OCI-LY7 (cell line): Measurements from ENCODE around the gene TMEM61. TPM values are rescaled to one million over a fixed set of nuclear protein-coding genes. Genes with fewer than 3 reads are reported as not detected.

ENCODE experiments used
- BruUV-seq: library from RNA; stranded (reverse); fragments of 400-500 nt; replicated peaks from 2 replicates; lab custom pipeline; 2021; lab: Mats Ljungman, UMichigan
- CTCF ChIA-PET: fragments of 300-600 bp; sonication (Branson Sonifier 250); formaldehyde crosslinking; loops from one replicate; lab custom pipeline; 2022; ENCODE audit warnings: antibody characterized with exemption; ENCODE audit not compliant: unreplicated experiment; lab: Charles Lee
- POLR2A ChIA-PET: fragments of 300-600 bp; sonication (Branson Sonifier 250); formaldehyde crosslinking; loops from one replicate; lab custom pipeline; 2022; ENCODE audit warnings: antibody characterized with exemption; lab: Charles Lee
- DNase-seq: peaks from one replicate; pipeline ENCODE4 v3.0.0-alpha.2; 2015; ENCODE audit warnings: low spot score
- H2AFZ ChIP-seq: fragments of 200-600 bp; sonication (generic), shearing (Covaris generic); 2 replicates; pipeline ENCODE4 v1.6.1; 2014; ENCODE audit warnings: mild to moderate bottlenecking, antibody characterized with exemption, low read length, moderate library complexity
- H3K27ac ChIP-seq: fragments of 200-600 bp; sonication (generic); 2 replicates; pipeline ENCODE4 v1.5.1; 2014; ENCODE audit warnings: mixed run types, low read depth, mild to moderate bottlenecking, moderate library complexity, low read length, inconsistent platforms; ENCODE audit not compliant: poor library complexity, severe bottlenecking
- H3K36me3 ChIP-seq: fragments of 200-600 bp; sonication (generic); 2 replicates; pipeline ENCODE4 v1.6.1; 2014; ENCODE audit warnings: mild to moderate bottlenecking, antibody characterized with exemption, low read length, moderate library complexity, mixed read lengths; ENCODE audit not compliant: insufficient read depth
- H3K4me1 ChIP-seq: fragments of 200-600 bp; sonication (generic); 2 replicates; pipeline ENCODE4 v1.5.1; 2014; ENCODE audit warnings: mild to moderate bottlenecking, low read length; ENCODE audit not compliant: insufficient read depth, poor library complexity, severe bottlenecking
- H3K4me2 ChIP-seq: fragments of 200-600 bp; sonication (generic); 2 replicates; pipeline ENCODE4 v1.6.1; 2014; ENCODE audit warnings: mild to moderate bottlenecking, low read length
- H3K4me3 ChIP-seq: fragments of 200-600 bp; sonication (generic); 2 replicates; pipeline ENCODE4 v1.5.1; 2014; ENCODE audit warnings: mild to moderate bottlenecking, low read depth, low read length; ENCODE audit not compliant: poor library complexity, severe bottlenecking
- H3K79me2 ChIP-seq: fragments of 200-600 bp; sonication (generic); 2 replicates; pipeline ENCODE4 v1.6.1; 2016; ENCODE audit warnings: low read depth, mild to moderate bottlenecking, low read length, moderate library complexity, mixed read lengths; ENCODE audit not compliant: insufficient read depth
- H3K9me2 ChIP-seq: fragments of 200-600 bp; sonication (generic); 2 replicates; pipeline ENCODE4 v1.6.1; 2016; ENCODE audit warnings: mild to moderate bottlenecking, low read length, mixed read lengths; ENCODE audit not compliant: insufficient read depth
- H3K9me3 ChIP-seq: fragments of 200-600 bp; sonication (generic); 2 replicates; pipeline ENCODE4 v1.6.1; 2014; ENCODE audit warnings: mild to moderate bottlenecking, mixed run types, low read length, mixed read lengths
- H4K20me1 ChIP-seq: fragments of 200-600 bp; sonication (generic); 2 replicates; pipeline ENCODE4 v1.6.1; 2014; ENCODE audit warnings: mild to moderate bottlenecking, antibody characterized with exemption, low read length, moderate library complexity, mixed read lengths; ENCODE audit not compliant: insufficient read depth
- EZH2phosphoT487 ChIP-seq: fragments of 200-600 bp; sonication (generic); IDR thresholded peaks from 2 replicates; pipeline ENCODE4 v1.6.1; 2018; ENCODE audit warnings: low read depth, borderline replicate concordance, mild to moderate bottlenecking, mixed run types, antibody characterized with exemption, low read length, moderate library complexity, mixed read lengths
- intact Hi-C: fragments of 100-400 bp; cut with micrococcal nuclease; formaldehyde crosslinking; loops from one replicate; pipeline ENCODE4 v1.10.0; 2022; ENCODE audit not compliant: unreplicated experiment
- total RNA-seq, 2 experiments: library from RNA; depleted of rRNA in 1 of 2; stranded (reverse); fragments of >200 nt in 1 of 2; shearing (Covaris generic) in 1 of 2; gene quantifications; 2 replicates each; pipeline ENCODE4 v1.2.3, GENCODE V29; 2014 to 2022
- TF ChIP-seq, protein P1 (sequence below): fragments of 200-600 bp; sonication (generic); conservative IDR thresholded peaks from 2 replicates; pipeline ENCODE4 v1.5.1; 2014; ENCODE audit warnings: mild to moderate bottlenecking, antibody characterized with exemption, low read length, moderate library complexity, mixed read lengths

The TMEM61 gene
- total RNA-seq, 2 experiments from 2014 or later, result not detected

DNA sequence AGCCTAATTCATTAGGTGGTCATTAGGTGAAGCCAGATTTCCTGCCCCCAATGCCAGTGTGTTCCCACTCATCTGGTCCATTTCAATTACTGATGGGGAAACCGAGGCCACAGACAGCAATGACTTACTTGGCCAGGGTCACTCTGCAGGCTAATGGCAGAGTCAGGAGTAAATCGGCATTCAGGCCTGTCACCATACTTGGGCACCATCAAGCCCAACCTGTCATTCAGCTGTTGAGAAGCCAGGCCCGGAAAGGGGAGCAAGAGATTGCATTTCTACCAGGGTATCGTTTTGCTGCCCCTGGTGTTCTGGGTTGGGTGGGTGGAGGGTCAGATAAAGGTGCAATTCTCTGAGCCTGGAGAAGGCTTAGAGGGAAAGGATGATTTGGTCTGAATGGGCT, 8.0 kb upstream of the TMEM61 start:
- intact Hi-C loops, result no loop called here
- TF ChIP-seq EZH2phosphoT487, result no peak
- H3K79me2 ChIP-seq, result no peaks in the 10 kb centered on the region
- DNase-seq, result no peak
- no peak overlapping the region for H3K27ac ChIP-seq
- no peak overlapping the region for H2AFZ ChIP-seq
- H3K9me2 ChIP-seq, result no peaks in the 10 kb centered on the region
- H3K9me3 ChIP-seq, result no peaks in the 10 kb centered on the region
- POLR2A ChIA-PET, result no interaction called here
- no TSS peak for BruUV-seq
- H3K36me3 ChIP-seq, result no peaks in the 10 kb centered on the region
- H3K4me2 ChIP-seq, result no peak overlapping the region
- CTCF ChIA-PET, result no interaction called here
- H3K4me3 ChIP-seq, result no peak overlapping the region
- H4K20me1 ChIP-seq, result no peaks in the 10 kb centered on the region
- no peaks in the 10 kb centered on the region for H3K4me1 ChIP-seq

- Histone ChIP-seq H2AFZ (no peak overlapping the region), H3K36me3 (no peaks in the 10 kb centered on the region), H3K4me3 (no peak overlapping the region), H4K20me1 (no peaks in the 10 kb centered on the region), H3K9me2 (no peaks in the 10 kb centered on the region), H3K9me3 (no peaks in the 10 kb centered on the region), H3K4me2 (no peak overlapping the region), H3K4me1 (no peaks in the 10 kb centered on the region), H3K79me2 (no peaks in the 10 kb centered on the region), H3K27ac (no peak overlapping the region)
- ChIA-PET CTCF (no interaction called here), POLR2A (no interaction called here)
- BruUV-seq, result no TSS peak
- TF ChIP-seq EZH2phosphoT487, result no peak
- TF ChIP-seq, protein P1, sequence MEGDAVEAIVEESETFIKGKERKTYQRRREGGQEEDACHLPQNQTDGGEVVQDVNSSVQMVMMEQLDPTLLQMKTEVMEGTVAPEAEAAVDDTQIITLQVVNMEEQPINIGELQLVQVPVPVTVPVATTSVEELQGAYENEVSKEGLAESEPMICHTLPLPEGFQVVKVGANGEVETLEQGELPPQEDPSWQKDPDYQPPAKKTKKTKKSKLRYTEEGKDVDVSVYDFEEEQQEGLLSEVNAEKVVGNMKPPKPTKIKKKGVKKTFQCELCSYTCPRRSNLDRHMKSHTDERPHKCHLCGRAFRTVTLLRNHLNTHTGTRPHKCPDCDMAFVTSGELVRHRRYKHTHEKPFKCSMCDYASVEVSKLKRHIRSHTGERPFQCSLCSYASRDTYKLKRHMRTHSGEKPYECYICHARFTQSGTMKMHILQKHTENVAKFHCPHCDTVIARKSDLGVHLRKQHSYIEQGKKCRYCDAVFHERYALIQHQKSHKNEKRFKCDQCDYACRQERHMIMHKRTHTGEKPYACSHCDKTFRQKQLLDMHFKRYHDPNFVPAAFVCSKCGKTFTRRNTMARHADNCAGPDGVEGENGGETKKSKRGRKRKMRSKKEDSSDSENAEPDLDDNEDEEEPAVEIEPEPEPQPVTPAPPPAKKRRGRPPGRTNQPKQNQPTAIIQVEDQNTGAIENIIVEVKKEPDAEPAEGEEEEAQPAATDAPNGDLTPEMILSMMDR, result no peak
- intact Hi-C loops, result no loop called here
- DNase-seq, result no peak
Measured at GRCh38 chr1:54973205-54973921, 7.1 kb upstream of the TMEM61 start.

DNA sequence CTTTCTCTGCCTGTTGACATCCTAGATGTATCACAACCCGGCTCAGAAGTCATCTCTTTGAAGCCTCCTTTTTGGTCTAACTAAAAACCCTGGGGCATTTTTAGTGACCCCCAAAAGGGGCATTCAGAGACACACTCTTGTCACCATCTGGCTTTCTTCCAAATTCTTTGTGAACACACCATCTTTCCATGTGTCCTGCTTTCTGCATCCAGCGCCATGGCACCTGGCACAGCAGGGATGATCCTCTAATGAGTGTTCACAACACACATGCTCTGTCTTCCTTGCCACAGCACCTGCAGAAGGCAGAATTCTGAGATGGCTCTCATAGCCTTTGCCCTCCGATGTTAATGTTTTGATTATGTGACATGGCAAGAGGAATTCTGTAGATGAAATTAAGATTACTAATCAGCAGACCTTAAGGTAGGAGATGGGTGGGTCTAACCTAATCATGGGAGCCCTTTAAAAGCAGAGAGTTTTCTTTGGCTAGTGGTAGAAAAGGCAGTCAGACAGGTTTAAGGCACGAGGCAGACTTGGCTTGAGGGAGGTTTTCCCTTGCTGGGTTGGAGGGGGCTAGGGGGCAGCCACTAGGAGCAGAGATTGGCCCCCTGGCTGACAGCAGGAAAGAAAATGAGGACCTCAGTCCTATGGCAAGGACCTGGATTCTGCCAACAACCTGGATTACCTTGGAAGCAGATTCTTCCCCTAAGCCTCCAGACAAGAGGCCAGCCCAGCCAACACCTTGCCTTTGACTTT, 4.9 kb upstream of the TMEM61 start:
- no peak overlapping the region for H3K4me3 ChIP-seq
- H4K20me1 ChIP-seq, result no peaks in the 10 kb centered on the region
- H3K79me2 ChIP-seq, result no peaks in the 10 kb centered on the region
- no peak for DNase-seq
- no peaks in the 10 kb centered on the region for H3K4me1 ChIP-seq
- intact Hi-C loops, result no loop called here
- no TSS peak for BruUV-seq
- CTCF ChIA-PET, result no interaction called here
- no peak for TF ChIP-seq EZH2phosphoT487
- TF ChIP-seq, protein P1, result no peak
- H3K9me2 ChIP-seq, result no peaks in the 10 kb centered on the region
- H3K9me3 ChIP-seq, result no peaks in the 10 kb centered on the region
- POLR2A ChIA-PET, result no interaction called here
- H3K27ac ChIP-seq, result no peak overlapping the region
- H3K4me2 ChIP-seq, result no peak overlapping the region
- no peaks in the 10 kb centered on the region for H3K36me3 ChIP-seq
- H2AFZ ChIP-seq, result no peak overlapping the region
